Choroid plexus epithelial cell (primary cell): ENCODE results near the gene MTHFD1L.

Source experiments
- DNase-seq: peaks from one replicate; pipeline ENCODE4 v3.0.0-alpha.2; 2010; ENCODE audit warnings: low read depth
- H3K4me3 ChIP-seq: 2 replicates; pipeline ENCODE4 v1.5.1; 2011; ENCODE audit warnings: low read depth, mild to moderate bottlenecking, control low read depth, low read length, moderate library complexity
- TF ChIP-seq, protein P1 (sequence below): conservative IDR thresholded peaks from 2 replicates; pipeline ENCODE4 v1.5.1; 2011; ENCODE audit warnings: low read depth, mild to moderate bottlenecking, control low read depth, inconsistent platforms, low read length, moderate library complexity

The MTHFD1L gene

GRCh38 chr6:151005164-151005563 is 139.7 kb downstream of the MTHFD1L start:
- peak; percentile 10 for DNase-seq
- no peak overlapping the region for H3K4me3 ChIP-seq
- TF ChIP-seq, protein P1, sequence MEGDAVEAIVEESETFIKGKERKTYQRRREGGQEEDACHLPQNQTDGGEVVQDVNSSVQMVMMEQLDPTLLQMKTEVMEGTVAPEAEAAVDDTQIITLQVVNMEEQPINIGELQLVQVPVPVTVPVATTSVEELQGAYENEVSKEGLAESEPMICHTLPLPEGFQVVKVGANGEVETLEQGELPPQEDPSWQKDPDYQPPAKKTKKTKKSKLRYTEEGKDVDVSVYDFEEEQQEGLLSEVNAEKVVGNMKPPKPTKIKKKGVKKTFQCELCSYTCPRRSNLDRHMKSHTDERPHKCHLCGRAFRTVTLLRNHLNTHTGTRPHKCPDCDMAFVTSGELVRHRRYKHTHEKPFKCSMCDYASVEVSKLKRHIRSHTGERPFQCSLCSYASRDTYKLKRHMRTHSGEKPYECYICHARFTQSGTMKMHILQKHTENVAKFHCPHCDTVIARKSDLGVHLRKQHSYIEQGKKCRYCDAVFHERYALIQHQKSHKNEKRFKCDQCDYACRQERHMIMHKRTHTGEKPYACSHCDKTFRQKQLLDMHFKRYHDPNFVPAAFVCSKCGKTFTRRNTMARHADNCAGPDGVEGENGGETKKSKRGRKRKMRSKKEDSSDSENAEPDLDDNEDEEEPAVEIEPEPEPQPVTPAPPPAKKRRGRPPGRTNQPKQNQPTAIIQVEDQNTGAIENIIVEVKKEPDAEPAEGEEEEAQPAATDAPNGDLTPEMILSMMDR = no peak

- no peak for DNase-seq
- no peak overlapping the region for H3K4me3 ChIP-seq
- TF ChIP-seq, protein P1 = no peak
Observed at GRCh38 chr6:151005896-151006632, 140.6 kb downstream of the MTHFD1L start.

DNA sequence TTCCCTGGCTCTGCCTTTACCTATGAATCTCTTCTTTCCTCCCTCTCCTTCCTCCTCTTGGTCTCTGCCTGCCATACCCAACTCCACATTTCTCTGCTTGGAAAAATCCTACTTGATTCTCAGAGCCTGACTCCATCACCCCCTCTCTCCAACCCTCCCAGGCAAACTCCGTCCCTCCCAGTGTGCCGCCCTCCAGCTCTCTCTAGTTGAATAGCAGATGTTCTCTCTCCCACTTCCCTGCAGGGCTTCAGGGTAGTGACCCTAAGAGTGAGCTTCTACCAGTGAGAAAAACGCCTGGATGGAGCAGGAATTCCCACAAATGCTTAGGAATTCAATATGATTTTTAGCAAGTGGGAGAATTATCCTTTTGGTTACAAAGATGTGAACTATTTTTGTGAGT is 141.6 kb downstream of the MTHFD1L start:
- TF ChIP-seq, protein P1 = no peak
- DNase-seq = no peak
- no peak overlapping the region for H3K4me3 ChIP-seq

DNA sequence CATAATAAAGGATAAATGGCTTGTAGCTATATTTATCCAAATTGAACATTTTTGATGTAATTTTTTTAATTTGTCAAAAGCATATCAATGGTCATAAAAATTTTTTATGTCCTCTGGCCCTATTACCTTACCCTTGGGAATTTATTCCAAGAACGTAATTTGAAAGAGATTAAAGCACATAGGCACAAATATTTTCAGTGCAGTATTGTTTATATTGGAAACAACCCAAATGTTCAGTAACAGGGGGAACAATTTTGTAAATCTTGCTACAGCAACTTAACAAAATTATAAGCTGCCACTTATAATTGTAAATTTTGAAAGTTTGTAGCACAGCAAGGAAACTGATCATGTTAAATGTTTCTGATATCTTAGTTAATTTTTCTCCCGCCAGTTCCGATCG is 142.4 kb downstream of the MTHFD1L start:
- no peak overlapping the region for H3K4me3 ChIP-seq
- DNase-seq = peak; percentile 19
- TF ChIP-seq, protein P1 = no peak

GRCh38 chr6:151008425-151008824 is 142.9 kb downstream of the MTHFD1L start:
- no peak overlapping the region for H3K4me3 ChIP-seq
- TF ChIP-seq, protein P1 = no peak
- DNase-seq = peak; percentile 37

DNA sequence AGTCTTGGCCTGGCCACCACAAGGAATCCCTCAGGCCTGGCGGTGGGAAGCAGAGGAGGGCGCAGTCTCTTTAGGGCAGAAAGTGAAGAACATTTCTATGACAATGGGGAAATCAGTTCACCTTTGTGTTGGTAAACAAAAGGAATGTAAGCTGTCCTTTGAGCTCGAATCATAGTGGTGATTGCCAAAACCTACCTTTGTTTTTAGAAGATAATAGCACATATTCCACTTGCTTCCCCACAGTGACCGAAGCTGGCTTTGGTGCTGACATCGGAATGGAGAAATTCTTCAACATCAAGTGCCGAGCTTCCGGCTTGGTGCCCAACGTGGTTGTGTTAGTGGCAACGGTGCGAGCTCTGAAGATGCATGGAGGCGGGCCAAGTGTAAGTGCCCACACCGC is 144.1 kb downstream of the MTHFD1L start:
- no peak overlapping the region for H3K4me3 ChIP-seq
- DNase-seq = no peak
- TF ChIP-seq, protein P1 = no peak

DNA sequence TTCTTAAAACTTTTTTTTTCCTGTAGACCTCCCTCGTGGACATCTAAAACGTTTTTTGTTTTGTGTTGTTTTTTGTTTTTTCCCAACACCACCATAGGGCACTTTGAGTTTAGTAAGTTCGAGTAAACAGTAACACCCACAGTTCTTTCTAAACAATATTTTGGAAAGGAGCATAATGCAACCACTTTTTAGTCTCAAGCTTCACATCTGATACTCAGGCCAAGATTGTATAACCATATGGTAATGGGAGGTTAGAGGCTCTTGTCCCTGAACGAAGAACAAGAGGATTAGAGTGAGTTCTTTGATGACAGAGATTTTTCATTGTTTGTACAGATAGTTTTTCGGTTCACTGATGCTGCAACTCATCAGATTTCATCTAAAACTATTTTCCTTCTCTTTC is 144.6 kb downstream of the MTHFD1L start:
- peak; percentile 15 for DNase-seq
- TF ChIP-seq, protein P1 = no peak
- no peak overlapping the region for H3K4me3 ChIP-seq
